Psoas muscle (tissue), 8 donors: Measurements from ENCODE around the gene NDUFAB1. TPM values are rescaled to one million over a fixed set of nuclear protein-coding genes. Genes with fewer than 3 reads are reported as not detected.

Experiments
- ATAC-seq, 4 donors: fragments of 200-7000 bp; cut with Tn5 transposase; one replicate each; pipeline ENCODE4 v1.9.1; 2020; ENCODE audit warnings: moderate library complexity in 3 of 4, mild to moderate bottlenecking in 2 of 4
- DNase-seq, 2 donors: peaks; one replicate each; pipeline ENCODE4 v3.0.0-alpha.2; 2020
- H3K27ac ChIP-seq: fragments of 200-600 bp; one replicate; pipeline ENCODE4 v1.8.0; 2022
- H3K27me3 ChIP-seq, 3 donors: fragments of 200-600 bp in 1 of 3; one replicate each; pipeline versions ENCODE4 v1.6.1 to v1.8.0; 2013 to 2022; ENCODE audit warnings: low read length in 2 of 3, mild to moderate bottlenecking in 2 of 3, moderate library complexity in 1 of 3; ENCODE audit not compliant: insufficient read depth in 3 of 3
- H3K36me3 ChIP-seq, 2 donors: fragments of 200-600 bp in 1 of 2; one replicate each; pipeline versions ENCODE4 v1.6.1 to v1.8.0; 2013 to 2022; ENCODE audit warnings: low read depth in 1 of 2, mild to moderate bottlenecking in 1 of 2, moderate library complexity in 1 of 2; ENCODE audit not compliant: insufficient read depth in 1 of 2
- H3K4me1 ChIP-seq: fragments of 200-600 bp; one replicate; pipeline ENCODE4 v1.8.0; 2022
- H3K4me3 ChIP-seq: fragments of 200-600 bp; one replicate; pipeline ENCODE4 v1.8.0; 2022; ENCODE audit warnings: mild to moderate bottlenecking
- H3K9me3 ChIP-seq: fragments of 200-600 bp; one replicate; pipeline ENCODE4 v1.8.0; 2022
- WGBS, 3 donors: extraction: QIAGEN DNeasy Blood & Tissue Kit; methylation state at CpG; one replicate each; pipeline versions ENCODE4 v1.1.6 to v1.1.7; 2013; 5-methylcytosine and 5-hydroxymethylcytosine counted together
- intact Hi-C, 2 donors: fragments of 100-400 bp; cut with DNase I; formaldehyde crosslinking; loops; one replicate each; pipeline versions ENCODE4 v1.11.0 to v1.14.2; 2022
- polyA plus RNA-seq, 3 donors: library from polyadenylated mRNA; stranded (reverse); fragments of 200-250 nt; gene quantifications; one replicate each; pipeline ENCODE4 v1.2.3, GENCODE V29; 2013
- total RNA-seq, 4 donors: library from RNA; stranded (reverse); fragmentation: NEBNext Ultra II Directional in 2 of 4; extraction: Animal tissue kit (Norgen Biotek cat#: 25700) in 2 of 4; gene quantifications; one replicate each; pipeline versions ENCODE4 v1.2.1 to v1.2.4, GENCODE V29; 2021 to 2023
- TF ChIP-seq, protein P1 (sequence below): fragments of 200-600 bp; IDR thresholded peaks from one replicate; pipeline ENCODE4 v1.8.0; 2022; ENCODE audit warnings: antibody characterized with exemption
- donor health status: healthy with polysubstance abuse.
- donor health status: DM: no; HTN: no; CAD: no; lungs with moderate emphysema.
- donor health status: Bipolar disorder and iron deficiency.
- donor health status: healthy.
- donor health status: DM: yes; HTN: yes; CAD: no.
- donor health status: DM: no; HTN: no; CAD: no.
- donor health status: DM: no; HTN: no; CAD: no.
- donor health status: DM: yes; HTN: yes; CAD: no.

NDUFAB1 gene
- total and polyA plus RNA-seq, 7 donors = 175 to 441 (median 241) TPM

- no peaks in the 10 kb centered on the region for H3K27me3 ChIP-seq
- H3K36me3 ChIP-seq = peaks cover 5 to 86% of the 10 kb centered on the region in 2 donors
- no peak for ATAC-seq
- no peak overlapping the region for H3K4me3 ChIP-seq
- TF ChIP-seq, protein P1, sequence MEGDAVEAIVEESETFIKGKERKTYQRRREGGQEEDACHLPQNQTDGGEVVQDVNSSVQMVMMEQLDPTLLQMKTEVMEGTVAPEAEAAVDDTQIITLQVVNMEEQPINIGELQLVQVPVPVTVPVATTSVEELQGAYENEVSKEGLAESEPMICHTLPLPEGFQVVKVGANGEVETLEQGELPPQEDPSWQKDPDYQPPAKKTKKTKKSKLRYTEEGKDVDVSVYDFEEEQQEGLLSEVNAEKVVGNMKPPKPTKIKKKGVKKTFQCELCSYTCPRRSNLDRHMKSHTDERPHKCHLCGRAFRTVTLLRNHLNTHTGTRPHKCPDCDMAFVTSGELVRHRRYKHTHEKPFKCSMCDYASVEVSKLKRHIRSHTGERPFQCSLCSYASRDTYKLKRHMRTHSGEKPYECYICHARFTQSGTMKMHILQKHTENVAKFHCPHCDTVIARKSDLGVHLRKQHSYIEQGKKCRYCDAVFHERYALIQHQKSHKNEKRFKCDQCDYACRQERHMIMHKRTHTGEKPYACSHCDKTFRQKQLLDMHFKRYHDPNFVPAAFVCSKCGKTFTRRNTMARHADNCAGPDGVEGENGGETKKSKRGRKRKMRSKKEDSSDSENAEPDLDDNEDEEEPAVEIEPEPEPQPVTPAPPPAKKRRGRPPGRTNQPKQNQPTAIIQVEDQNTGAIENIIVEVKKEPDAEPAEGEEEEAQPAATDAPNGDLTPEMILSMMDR = no peak
- intact Hi-C loops = no loop called here
- no peak for DNase-seq
- H3K9me3 ChIP-seq = no peaks in the 10 kb centered on the region
- H3K27ac ChIP-seq = no peak overlapping the region
- H3K4me1 ChIP-seq = no peaks in the 10 kb centered on the region
Observed at GRCh38 chr16:23580391-23580790, 15.7 kb downstream of the NDUFAB1 start.

DNA sequence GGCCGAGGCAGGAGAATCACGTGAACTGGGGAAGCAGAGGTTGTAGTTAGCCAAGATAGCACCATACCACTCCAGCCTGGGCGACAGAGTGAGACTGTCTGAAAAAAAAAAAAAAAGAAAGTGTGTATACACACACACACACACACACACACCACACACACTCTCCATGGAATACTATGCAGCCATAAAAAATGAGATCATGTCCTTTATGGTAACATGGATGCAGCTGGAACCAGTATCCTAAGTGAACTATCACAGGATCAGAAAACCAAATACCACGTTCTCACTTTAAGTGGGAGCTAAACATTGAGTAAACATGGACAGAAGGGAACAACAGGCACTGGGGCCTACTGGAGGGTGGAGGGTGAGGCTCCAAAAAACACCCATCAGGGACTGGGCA is 16.7 kb downstream of the NDUFAB1 start:
- intact Hi-C loops = no loop called here

DNA sequence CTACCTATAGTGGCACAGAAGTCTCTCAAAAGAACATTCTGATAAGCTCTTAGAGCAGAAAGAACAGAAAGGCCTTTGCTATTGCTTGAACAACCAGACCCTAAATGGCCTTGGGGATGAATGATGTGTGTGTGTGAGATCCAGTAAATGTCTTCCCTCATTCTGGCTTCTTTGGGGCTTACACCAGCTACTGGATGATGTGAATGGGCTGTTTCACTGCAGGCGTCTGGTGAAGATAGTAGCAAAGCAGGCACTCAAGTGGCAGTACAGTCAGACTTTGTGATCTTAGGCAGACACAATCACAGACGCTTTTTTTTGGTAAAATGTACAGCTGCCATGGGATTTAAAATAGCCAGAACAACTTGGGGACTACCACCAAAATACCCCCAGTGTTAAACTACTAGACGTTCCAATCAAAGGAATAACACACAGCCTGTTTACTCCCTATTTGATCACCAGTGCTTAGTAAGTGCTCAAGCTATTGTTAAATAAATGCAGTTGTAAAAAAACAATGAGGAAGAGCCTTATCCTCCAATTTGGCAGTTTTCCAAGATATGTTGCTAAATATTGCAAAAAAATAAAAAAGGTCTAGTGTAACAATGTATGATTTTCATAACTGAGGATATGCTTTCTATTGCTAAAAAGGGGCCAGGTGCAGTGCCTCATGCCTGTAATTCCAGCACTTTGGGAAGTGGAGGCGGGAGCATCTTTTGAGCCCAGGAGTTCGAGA is 17.9 kb downstream of the NDUFAB1 start:
- DNase-seq (no peak), ATAC-seq (no peak)
- Histone ChIP-seq H3K4me1 (peaks cover 8% of the 10 kb centered on the region), H3K27me3 (no peaks in the 10 kb centered on the region), H3K4me3 (no peak overlapping the region), H3K36me3 (peaks cover 8 to 89% of the 10 kb centered on the region in 2 donors), H3K27ac (no peak overlapping the region), H3K9me3 (no peaks in the 10 kb centered on the region)
- intact Hi-C loops = no loop called here
- TF ChIP-seq, protein P1 = no peak
- 65 to 66% (median 66%) methylated on average over 5 of the region's 5 CpGs for WGBS, 3 donors

More for the DNA sequence above, 16.7 kb downstream of the NDUFAB1 start:
- Histone ChIP-seq H3K4me3 (no peak overlapping the region), H3K9me3 (no peaks in the 10 kb centered on the region), H3K4me1 (no peaks in the 10 kb centered on the region), H3K27me3 (no peaks in the 10 kb centered on the region), H3K27ac (no peak overlapping the region), H3K36me3 (peaks cover 6 to 86% of the 10 kb centered on the region in 2 donors)
- TF ChIP-seq, protein P1 = no peak
- no peak for DNase-seq
- WGBS, 3 donors = 86 to 100% (median 86%) methylated on average over 4 of the region's 4 CpGs
- ATAC-seq = peak in 1 of 4 donors; percentile 21

DNA sequence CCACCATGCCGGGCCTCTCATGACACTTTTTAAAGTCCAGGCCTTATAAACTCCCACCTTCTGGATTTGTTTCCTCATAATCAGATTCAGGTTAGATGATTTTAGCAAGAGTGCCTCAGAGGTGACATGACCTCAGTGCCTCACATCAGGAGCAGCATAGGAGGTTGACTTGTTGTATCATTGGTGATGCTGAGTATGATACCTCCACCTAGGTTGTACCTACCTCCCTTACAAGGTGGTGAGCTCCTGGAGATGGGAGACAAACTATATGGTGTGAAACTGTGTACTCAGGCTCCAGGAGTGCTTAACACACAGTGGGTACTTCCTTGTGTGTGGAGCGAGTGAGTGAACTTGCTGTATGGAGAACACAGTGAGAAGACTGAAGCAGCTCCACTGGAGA is 18.6 kb downstream of the NDUFAB1 start:
- Histone ChIP-seq H3K4me1 (peaks cover 15% of the 10 kb centered on the region), H3K27me3 (no peaks in the 10 kb centered on the region), H3K36me3 (peaks cover 8 to 97% of the 10 kb centered on the region in 2 donors), H3K9me3 (no peaks in the 10 kb centered on the region), H3K4me3 (no peak overlapping the region), H3K27ac (no peak overlapping the region)
- DNase-seq (no peak), ATAC-seq (no peak)
- intact Hi-C loops = no loop called here
- 84 to 89% (median 85%) methylated on average over 2 of the region's 2 CpGs for WGBS, 3 donors
- TF ChIP-seq, protein P1 = no peak

DNA sequence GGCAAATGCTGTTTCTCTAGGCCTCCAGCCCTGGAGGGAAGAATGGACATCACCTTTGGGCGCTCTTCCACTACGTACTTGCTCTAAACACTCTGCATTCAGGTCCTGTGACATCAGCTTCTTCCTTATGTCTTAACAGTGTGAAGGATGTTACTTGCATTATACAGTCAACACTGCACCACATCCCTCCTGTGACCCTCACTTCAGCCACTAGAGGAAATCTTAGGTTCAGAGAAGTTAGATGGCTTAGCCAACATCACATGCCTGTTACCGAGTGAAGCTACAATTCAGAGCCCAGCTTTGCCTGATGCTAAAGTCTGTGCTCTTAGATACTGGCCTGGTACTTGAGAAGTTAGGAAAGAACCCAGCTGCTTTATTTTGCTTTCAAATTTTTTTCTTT is 20.3 kb downstream of the NDUFAB1 start:
- peaks cover 9 to 96% of the 10 kb centered on the region in 2 donors for H3K36me3 ChIP-seq
- H3K4me1 ChIP-seq = peaks cover 15% of the 10 kb centered on the region
- intact Hi-C loops = no loop called here
- H3K27ac ChIP-seq = no peak overlapping the region
- no peak overlapping the region for H3K4me3 ChIP-seq
- DNase-seq (no peak), ATAC-seq (no peak)
- no peaks in the 10 kb centered on the region for H3K9me3 ChIP-seq
- TF ChIP-seq, protein P1 = no peak
- no peaks in the 10 kb centered on the region for H3K27me3 ChIP-seq
- 84 to 86% (median 85%) methylated on average over 3 of the region's 3 CpGs for WGBS, 3 donors
